Measurements from ENCODE around the gene SLC15A4. TPM values are rescaled to one million over a fixed set of nuclear protein-coding genes. Genes with fewer than 3 reads are reported as not detected.
"Not testable (repeated sequence)": the region's sequence is repeated elsewhere in the genome, so short reads cannot be mapped to it uniquely, and the experiment has no call there.

SLC15A4 gene
- total and polyA plus RNA-seq, 8 donors: 6.8 to 14.7 (median 10.6) TPM

DNA sequence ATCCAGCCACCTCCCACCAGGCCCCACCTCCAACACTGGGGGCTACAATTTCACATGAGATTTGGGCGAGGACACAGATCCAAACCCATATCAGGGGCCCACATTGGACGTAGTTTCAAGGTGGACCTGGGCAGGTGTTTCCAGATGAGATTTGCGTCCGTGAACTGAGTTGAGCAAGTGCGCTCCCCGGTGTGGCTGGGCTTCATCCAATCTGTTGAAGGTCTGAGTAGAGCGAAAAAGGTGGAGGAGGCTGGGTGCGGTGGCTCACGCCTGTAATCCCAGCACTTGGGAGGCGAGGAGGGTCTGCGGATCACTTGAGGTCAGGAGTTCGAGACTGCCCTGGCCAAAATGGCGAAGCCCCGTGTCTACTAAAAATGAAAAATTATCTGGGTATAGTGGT is 24.6 kb upstream of the SLC15A4 start:
- intact Hi-C loops (cut with DNase I): no loop called here
- ATAC-seq (no peak), FAIRE-seq (no peak), DNase-seq (no peak)
- Histone ChIP-seq H3K27ac (no peak overlapping the region), H3K27me3 (peaks cover 0 to 6% (median 0%) of the 10 kb centered on the region in 4 donors), H3K4me1 (no peaks in the 10 kb centered on the region), H3K4me3 (no peak overlapping the region), H3K9me3 (no peaks in the 10 kb centered on the region), H3K36me3 (no peaks in the 10 kb centered on the region)
- TF ChIP-seq, protein P1, sequence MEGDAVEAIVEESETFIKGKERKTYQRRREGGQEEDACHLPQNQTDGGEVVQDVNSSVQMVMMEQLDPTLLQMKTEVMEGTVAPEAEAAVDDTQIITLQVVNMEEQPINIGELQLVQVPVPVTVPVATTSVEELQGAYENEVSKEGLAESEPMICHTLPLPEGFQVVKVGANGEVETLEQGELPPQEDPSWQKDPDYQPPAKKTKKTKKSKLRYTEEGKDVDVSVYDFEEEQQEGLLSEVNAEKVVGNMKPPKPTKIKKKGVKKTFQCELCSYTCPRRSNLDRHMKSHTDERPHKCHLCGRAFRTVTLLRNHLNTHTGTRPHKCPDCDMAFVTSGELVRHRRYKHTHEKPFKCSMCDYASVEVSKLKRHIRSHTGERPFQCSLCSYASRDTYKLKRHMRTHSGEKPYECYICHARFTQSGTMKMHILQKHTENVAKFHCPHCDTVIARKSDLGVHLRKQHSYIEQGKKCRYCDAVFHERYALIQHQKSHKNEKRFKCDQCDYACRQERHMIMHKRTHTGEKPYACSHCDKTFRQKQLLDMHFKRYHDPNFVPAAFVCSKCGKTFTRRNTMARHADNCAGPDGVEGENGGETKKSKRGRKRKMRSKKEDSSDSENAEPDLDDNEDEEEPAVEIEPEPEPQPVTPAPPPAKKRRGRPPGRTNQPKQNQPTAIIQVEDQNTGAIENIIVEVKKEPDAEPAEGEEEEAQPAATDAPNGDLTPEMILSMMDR (IDR thresholded peaks at IDR 0.05): no peak
- WGBS, 2 donors: 90 to 94% methylated on average over 14 of the region's 14 CpGs

DNA sequence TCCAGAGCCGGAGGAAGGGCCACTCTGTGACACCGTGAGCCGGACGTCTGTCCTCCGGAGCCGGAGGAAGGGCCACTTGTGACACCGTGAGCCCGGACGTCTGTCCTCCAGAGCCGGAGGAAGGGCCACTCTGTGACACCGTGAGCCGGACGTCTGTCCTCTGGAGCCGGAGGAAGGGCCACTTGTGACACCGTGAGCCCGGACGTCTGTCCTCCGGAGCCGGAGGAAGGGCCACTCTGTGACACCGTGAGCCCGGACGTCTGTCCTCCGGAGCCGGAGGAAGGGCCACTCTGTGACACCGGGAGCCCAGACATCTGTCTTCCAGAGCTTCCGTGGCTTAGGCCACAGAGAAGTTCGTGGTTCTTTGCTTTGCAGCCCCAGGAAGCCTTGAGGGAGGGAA is 22.9 kb upstream of the SLC15A4 start:
- WGBS, 2 donors: 86 to 87% methylated on average over 19 to 27 of the region's 27 CpGs

DNA sequence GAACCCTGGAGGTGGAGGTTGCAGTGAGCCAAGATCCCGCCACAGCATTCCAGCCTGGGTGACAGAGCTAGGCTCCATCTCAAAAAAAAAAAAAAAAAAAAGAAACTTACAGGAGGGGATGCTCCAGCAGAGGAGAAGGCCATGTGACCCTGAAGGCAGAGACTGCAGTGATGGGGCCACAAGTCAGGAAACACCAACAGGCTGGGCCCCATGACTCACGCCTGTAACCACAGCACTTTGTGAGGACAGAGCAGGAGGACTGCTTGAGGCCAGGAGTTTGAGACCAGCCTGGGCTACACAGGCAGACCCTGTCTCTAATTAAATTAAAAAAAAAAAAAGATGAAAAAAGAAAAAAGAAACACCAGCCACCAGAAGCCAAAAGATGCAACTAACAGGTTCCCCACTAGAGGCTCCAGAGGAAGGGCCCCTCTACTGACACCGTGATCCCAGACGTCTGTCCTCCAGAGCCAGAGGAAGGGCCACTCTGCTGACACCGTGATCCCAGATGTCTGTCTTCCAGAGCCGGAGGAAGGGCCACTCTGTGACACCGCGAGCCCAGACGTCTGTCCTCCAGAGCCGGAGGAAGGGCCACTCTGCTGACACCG is 20.4 kb upstream of the SLC15A4 start:
- FAIRE-seq: no peak
- Histone ChIP-seq H3K27me3 (no peaks in the 10 kb centered on the region), H3K9me3 (no peaks in the 10 kb centered on the region), H3K27ac (no peak overlapping the region), H3K36me3 (no peaks in the 10 kb centered on the region), H3K4me3 (no peak overlapping the region), H3K4me1 (no peaks in the 10 kb centered on the region)
- intact Hi-C loops (cut with DNase I): no loop called here
- no peak for DNase-seq
- TF ChIP-seq, protein P1 (IDR thresholded peaks at IDR 0.05): no peak
- peak in 2 of 4 donors; percentile 48 to 62 for ATAC-seq
- WGBS, 2 donors: 62 to 66% methylated on average over 11 of the region's 11 CpGs

More for the DNA sequence above, 22.9 kb upstream of the SLC15A4 start:
- H3K27ac ChIP-seq; FAIRE-seq; H3K4me3 ChIP-seq; H3K36me3 ChIP-seq; intact Hi-C loops (cut with DNase I); H3K4me1 ChIP-seq; ATAC-seq; H3K27me3 ChIP-seq; DNase-seq; H3K9me3 ChIP-seq: not testable (repeated sequence)

DNA sequence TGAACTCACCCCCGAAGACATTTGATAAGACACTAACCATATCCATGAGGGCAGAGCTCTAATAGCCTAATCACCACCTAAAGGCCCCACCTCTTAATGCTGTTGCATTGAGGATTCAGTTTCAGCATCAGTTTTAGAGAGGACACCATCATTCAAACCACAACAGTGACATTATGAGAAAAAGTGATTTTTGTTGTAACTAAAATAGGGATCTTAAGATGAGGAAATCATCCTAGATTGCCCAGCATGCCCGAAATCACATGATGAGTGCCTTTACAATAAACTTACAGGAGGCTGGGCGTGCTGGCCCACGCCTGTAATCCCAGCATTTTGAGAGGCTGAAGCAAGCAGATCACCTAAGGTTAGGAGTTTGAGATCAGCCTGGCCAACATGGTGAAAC is 19.8 kb upstream of the SLC15A4 start:
- Histone ChIP-seq H3K4me1 (no peaks in the 10 kb centered on the region), H3K27ac (no peak overlapping the region), H3K27me3 (no peaks in the 10 kb centered on the region), H3K4me3 (no peak overlapping the region), H3K9me3 (no peaks in the 10 kb centered on the region), H3K36me3 (no peaks in the 10 kb centered on the region)
- DNase-seq: no peak
- TF ChIP-seq, protein P1 (IDR thresholded peaks at IDR 0.05): no peak
- WGBS, 2 donors: 73 to 78% methylated on average over 4 of the region's 4 CpGs
- FAIRE-seq: no peak
- no peak for ATAC-seq
- intact Hi-C loops (cut with DNase I): no loop called here

DNA sequence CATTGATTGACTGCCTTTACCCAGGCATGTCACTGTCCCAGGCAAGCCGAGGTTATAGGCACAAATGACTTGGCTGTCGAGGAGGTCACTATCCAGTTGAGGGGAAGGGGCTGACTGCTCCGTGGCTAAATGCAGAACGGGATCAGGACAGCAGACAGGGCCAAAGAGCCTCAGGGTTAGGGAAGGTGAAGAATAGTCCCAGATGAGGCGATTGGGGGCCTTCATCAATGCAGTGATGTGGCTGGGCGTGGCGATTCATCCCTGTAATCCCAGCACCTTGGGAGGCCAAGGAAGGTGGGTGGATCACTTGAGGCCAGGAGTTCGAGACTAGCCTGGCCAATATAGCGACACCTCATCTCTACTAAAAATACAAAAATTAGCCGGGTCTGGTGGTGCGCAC is 18.8 kb upstream of the SLC15A4 start:
- no peaks in the 10 kb centered on the region for H3K4me1 ChIP-seq
- TF ChIP-seq, protein P1 (IDR thresholded peaks at IDR 0.05): no peak
- ATAC-seq (no peak), FAIRE-seq (no peak), DNase-seq (no peak)
- H3K36me3 ChIP-seq: no peaks in the 10 kb centered on the region
- 79 to 85% methylated on average over 11 of the region's 11 CpGs for whole genome bisulfite sequencing, 2 donors
- H3K9me3 ChIP-seq: no peaks in the 10 kb centered on the region
- intact Hi-C loops (cut with DNase I): no loop called here
- no peaks in the 10 kb centered on the region for H3K27me3 ChIP-seq
- H3K4me3 ChIP-seq: no peak overlapping the region
- H3K27ac ChIP-seq: no peak overlapping the region

Data from pancreas (tissue), 10 donors.